HepG2 (cell line): Measurements from ENCODE around the gene PKP4. TPM values are rescaled to one million over a fixed set of nuclear protein-coding genes. Genes with fewer than 3 reads are reported as not detected.

Experiments
- ARNT2 ChIP-seq: sonication (generic); formaldehyde crosslinking; IDR thresholded peaks from 2 replicates; pipeline ENCODE4 v1.8.0; 2022; ENCODE audit warnings: mild to moderate bottlenecking, low read depth, missing genetic modification reagents, moderate library complexity
- ASH2L ChIP-seq: fragments of 300-600, 200-600 bp; sonication (generic); IDR thresholded peaks from 2 replicates; pipeline ENCODE4 v1.7.0; 2017; ENCODE audit warnings: low read depth, mild to moderate bottlenecking, moderate library complexity, mixed read lengths, low read length; ENCODE audit not compliant: insufficient read length
- ATF1 ChIP-seq: IDR thresholded peaks from 2 replicates; pipeline ENCODE4 v1.6.1; 2016; ENCODE audit warnings: mild to moderate bottlenecking, control low read depth
- ATF6 ChIP-seq: sonication (generic); formaldehyde crosslinking; conservative IDR thresholded peaks from 2 replicates; pipeline ENCODE4 v1.4.0; 2020; ENCODE audit warnings: missing genetic modification reagents
- BRCA1 ChIP-seq: sonication (generic); formaldehyde crosslinking; IDR thresholded peaks from 2 replicates; pipeline ENCODE4 v1.4.0; 2020; ENCODE audit warnings: missing genetic modification reagents
- CENPX ChIP-seq: sonication (generic); formaldehyde crosslinking; IDR thresholded peaks from 2 replicates; pipeline ENCODE4 v1.9.0; 2021; ENCODE audit warnings: mild to moderate bottlenecking, missing genetic modification reagents, moderate library complexity
- IRX3 ChIP-seq: sonication (generic); formaldehyde crosslinking; IDR thresholded peaks from 2 replicates; pipeline ENCODE4 v1.8.1; 2023; ENCODE audit warnings: mild to moderate bottlenecking, low read depth, missing genetic modification reagents, borderline replicate concordance
- MTA1 ChIP-seq: sonication (generic); formaldehyde crosslinking; IDR thresholded peaks from 2 replicates; pipeline ENCODE4 v1.4.0; 2020; ENCODE audit warnings: missing genetic modification reagents, mild to moderate bottlenecking, borderline replicate concordance
- PATZ1 ChIP-seq: sonication (generic); formaldehyde crosslinking; IDR thresholded peaks from 2 replicates; pipeline ENCODE4 v1.4.0; 2020; ENCODE audit warnings: missing genetic modification reagents
- PAX8 ChIP-seq: sonication (generic); formaldehyde crosslinking; IDR thresholded peaks from 2 replicates; pipeline ENCODE4 v1.8.0; 2022; ENCODE audit warnings: mild to moderate bottlenecking, missing genetic modification reagents, borderline replicate concordance
- POGZ ChIP-seq: sonication (generic); formaldehyde crosslinking; IDR thresholded peaks from 2 replicates; pipeline ENCODE4 v1.4.0; 2020; ENCODE audit warnings: mild to moderate bottlenecking, missing genetic modification reagents
- SIN3B ChIP-seq: fragments of 150-350 bp; IDR thresholded peaks from 2 replicates; pipeline ENCODE4 v1.6.1; 2014; ENCODE audit warnings: low read length
- SNAI1 ChIP-seq: sonication (generic); formaldehyde crosslinking; IDR thresholded peaks from 2 replicates; pipeline ENCODE4 v1.5.0; 2020; ENCODE audit warnings: mild to moderate bottlenecking, missing genetic modification reagents, borderline replicate concordance
- TEAD2 ChIP-seq: sonication (generic); formaldehyde crosslinking; IDR thresholded peaks from 2 replicates; pipeline ENCODE4 v1.9.0; 2021; ENCODE audit warnings: missing genetic modification reagents
- ZFP41 ChIP-seq: sonication (generic); formaldehyde crosslinking; IDR thresholded peaks from 2 replicates; pipeline ENCODE4 v1.4.0; 2020; ENCODE audit warnings: mild to moderate bottlenecking, missing genetic modification reagents, borderline replicate concordance
- ZFP62 ChIP-seq: sonication (generic); formaldehyde crosslinking; IDR thresholded peaks from 2 replicates; pipeline ENCODE4 v1.4.0; 2020; ENCODE audit warnings: missing genetic modification reagents
- ZIK1 ChIP-seq: sonication (generic); formaldehyde crosslinking; IDR thresholded peaks from 2 replicates; pipeline ENCODE4 v1.5.0; 2020; ENCODE audit warnings: mild to moderate bottlenecking, low read depth, missing genetic modification reagents, borderline replicate concordance
- ZNF280D ChIP-seq: sonication (generic); formaldehyde crosslinking; IDR thresholded peaks from 2 replicates; pipeline ENCODE4 v1.5.1; 2020; ENCODE audit warnings: mild to moderate bottlenecking, missing genetic modification reagents
- ZNF343 ChIP-seq: sonication (generic); formaldehyde crosslinking; IDR thresholded peaks from 2 replicates; pipeline ENCODE4 v1.4.0; 2020; ENCODE audit warnings: mild to moderate bottlenecking, missing genetic modification reagents
- ZNF605 ChIP-seq: sonication (generic); formaldehyde crosslinking; IDR thresholded peaks from 2 replicates; pipeline ENCODE4 v1.8.0; 2022; ENCODE audit warnings: mild to moderate bottlenecking, missing genetic modification reagents
- polyA plus RNA-seq, 8 experiments: library from polyadenylated mRNA; depleted of rRNA in 3 of 8; stranded (reverse) in 7 of 8; unstranded in 1 of 8; fragments of >200 nt; fragmentation: Illumina TruSeq in 4 of 8; extraction: Trizol in 4 of 8; gene quantifications; 2 replicates each; pipeline versions ENCODE4 v1.2.1 to v1.2.3, GENCODE V29; 2011 to 2016; ENCODE audit warnings: low read depth in 4 of 8, missing spikeins in 1 of 8, mixed read lengths in 1 of 8; ENCODE audit not compliant: insufficient read depth in 1 of 8
- total RNA-seq, 5 experiments: library from RNA; depleted of rRNA; stranded (reverse); fragments of >200 nt; fragmentation: Illumina TruSeq; extraction: Trizol; gene quantifications; 2 replicates each; pipeline ENCODE4 v1.2.3, GENCODE V29; 2016; ENCODE audit warnings: low read depth in 1 of 5
- TF ChIP-seq, protein P1 (sequence below): sonication (generic); formaldehyde crosslinking; IDR thresholded peaks from 2 replicates; pipeline ENCODE4 v1.4.0; 2020; ENCODE audit warnings: missing genetic modification reagents
- TF ChIP-seq, protein P2 (sequence below): sonication (generic); formaldehyde crosslinking; conservative IDR thresholded peaks from 2 replicates; pipeline ENCODE4 v1.4.0; 2020; ENCODE audit warnings: missing genetic modification reagents

The PKP4 gene
- total and polyA plus RNA-seq, 2 of the 13 experiments (the other 11 are each of a cell fraction or from before 2014, with no cell fraction given): 80.9 to 90.5 TPM

DNA sequence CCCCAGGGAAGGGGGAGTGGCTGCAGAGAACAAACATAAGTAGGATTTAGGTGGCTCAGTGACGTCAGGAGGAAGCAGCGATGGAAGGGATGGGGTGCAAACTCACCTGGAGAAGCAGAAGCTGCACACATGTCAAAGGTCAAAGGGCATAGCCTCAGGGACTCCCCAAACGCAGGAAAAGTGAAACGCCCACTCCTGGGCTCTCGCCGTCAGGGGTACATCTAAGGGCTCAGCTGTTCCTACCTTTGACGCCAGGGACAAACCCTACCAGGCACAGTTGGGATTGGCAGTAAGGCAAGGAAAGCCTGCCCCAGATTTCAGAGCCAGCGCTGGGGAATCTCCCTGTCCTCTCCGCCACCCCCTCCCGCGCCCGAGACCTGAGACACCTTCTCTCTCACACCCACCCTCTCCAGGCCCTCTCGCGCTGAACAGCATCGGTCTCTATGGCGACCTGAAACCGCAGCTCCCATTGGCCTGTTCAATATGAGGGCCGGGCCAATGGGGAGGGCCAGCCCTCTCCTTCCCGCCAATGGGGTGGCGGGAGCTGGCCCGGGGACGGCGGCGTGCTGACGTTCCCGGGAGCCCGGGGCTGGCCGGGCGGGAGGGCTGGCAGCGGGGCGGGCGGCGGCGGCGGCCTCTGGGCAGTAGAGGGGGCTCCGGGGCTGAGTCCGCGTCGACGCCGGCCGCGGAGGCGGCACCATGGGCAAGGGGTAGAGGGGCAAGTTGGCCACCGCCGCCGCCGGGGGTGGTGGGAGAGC, at the start of gene PKP4, which contains the start of gene CCDC148 (continued):
- TF ChIP-seq ZNF280D (CRISPR knock-in tag): no peak
- TF ChIP-seq ATF1 (CRISPR knock-in tag): no peak
- TF ChIP-seq, protein P1, sequence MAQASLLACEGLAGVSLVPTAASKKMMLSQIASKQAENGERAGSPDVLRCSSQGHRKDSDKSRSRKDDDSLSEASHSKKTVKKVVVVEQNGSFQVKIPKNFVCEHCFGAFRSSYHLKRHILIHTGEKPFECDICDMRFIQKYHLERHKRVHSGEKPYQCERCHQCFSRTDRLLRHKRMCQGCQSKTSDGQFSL (CRISPR knock-in tag): no peak
- TF ChIP-seq BRCA1 (CRISPR knock-in tag): no peak
- no peak for TF ChIP-seq MTA1 (CRISPR knock-in tag)
- peak; percentile 69 for TF ChIP-seq POGZ (CRISPR knock-in tag)
- 0 out of 2 replicates have a peak, but pooled peaks have one; percentile 39 for TF ChIP-seq ZNF605
- peak; percentile 59; the same call in 1 of the 2 replicates for TF ChIP-seq IRX3 (CRISPR knock-in tag)
- TF ChIP-seq SNAI1 (CRISPR knock-in tag): no peak
- TF ChIP-seq CENPX (CRISPR knock-in tag): no peak
- no peak for TF ChIP-seq ASH2L
- TF ChIP-seq SIN3B: no peak
- TF ChIP-seq ZNF343 (CRISPR knock-in tag): no peak
- no peak for TF ChIP-seq PATZ1 (CRISPR knock-in tag)
- no peak for TF ChIP-seq ZIK1 (CRISPR knock-in tag)
- TF ChIP-seq ATF6 (CRISPR knock-in tag): no peak
- TF ChIP-seq ARNT2 (CRISPR knock-in tag): no peak; the same call in 1 of the 2 replicates
- TF ChIP-seq ZFP62 (CRISPR knock-in tag): no peak
- TF ChIP-seq, protein P2, sequence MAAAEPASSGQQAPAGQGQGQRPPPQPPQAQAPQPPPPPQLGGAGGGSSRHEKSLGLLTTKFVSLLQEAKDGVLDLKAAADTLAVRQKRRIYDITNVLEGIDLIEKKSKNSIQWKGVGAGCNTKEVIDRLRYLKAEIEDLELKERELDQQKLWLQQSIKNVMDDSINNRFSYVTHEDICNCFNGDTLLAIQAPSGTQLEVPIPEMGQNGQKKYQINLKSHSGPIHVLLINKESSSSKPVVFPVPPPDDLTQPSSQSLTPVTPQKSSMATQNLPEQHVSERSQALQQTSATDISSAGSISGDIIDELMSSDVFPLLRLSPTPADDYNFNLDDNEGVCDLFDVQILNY: 0 out of 2 replicates have a peak, but pooled peaks have one; percentile 48
- TF ChIP-seq ZFP41 (CRISPR knock-in tag): no peak
- TF ChIP-seq TEAD2 (CRISPR knock-in tag): no peak
- TF ChIP-seq PAX8 (CRISPR knock-in tag): no peak
